ENCODE data around the gene RBM23. TPM values are rescaled to one million over a fixed set of nuclear protein-coding genes. Genes with fewer than 3 reads are reported as not detected.

RBM23 gene
- total and polyA plus RNA-seq, 9 of the 15 experiments (the other 6 are each of a cell fraction or from before 2014, with no cell fraction given) = 46.0 to 102 (median 58.5) TPM

- TF ChIP-seq ZBTB43 (CRISPR knock-in tag; IDR thresholded peaks at IDR 0.05) (peak; percentile 25; the same call in 1 of the 2 replicates), E2F6 (IDR thresholded peaks at IDR 0.05; ENCODE audit: borderline replicate concordance in 1 of 2, extremely low read depth in 1 of 2, insufficient read depth in 1 of 2, insufficient read length in 1 of 2, low read depth in 1 of 2, low read length in 1 of 2, poor library complexity in 1 of 2, severe bottlenecking in 1 of 2) (peak in 1 of 2 experiments; percentile 52), ZNF175 (CRISPR knock-in tag; IDR thresholded peaks at IDR 0.05; ENCODE audit: low read depth) (0 out of 2 replicates have a peak, but pooled peaks have one; percentile 30), MEF2A (IDR thresholded peaks at IDR 0.05; ENCODE audit: control insufficient read depth, low read depth, low read length) (no peak), NCOA2 (IDR thresholded peaks at IDR 0.05; ENCODE audit: partially characterized antibody in 2 of 2) (peak in 1 of 2 experiments; percentile 73), NFIX (CRISPR knock-in tag; IDR thresholded peaks at IDR 0.05; ENCODE audit: low read depth) (no peak), MXI1 (IDR thresholded peaks at IDR 0.05; ENCODE audit: low read depth, low read length) (peak; percentile 90), ZNF764 (CRISPR knock-in tag; IDR thresholded peaks at IDR 0.05; ENCODE audit: low read depth) (peak; percentile 71; the same call in 1 of the 2 replicates), POLR2A (conservative IDR thresholded peaks at IDR 0.05) (peak; percentile 99), MYBL2 (IDR thresholded peaks at IDR 0.05; ENCODE audit: low read depth) (no peak), MYBL2 (CRISPR knock-in tag; IDR thresholded peaks at IDR 0.05; ENCODE audit: borderline replicate concordance) (no peak), CREB1 (IDR thresholded peaks at IDR 0.05) (peak; percentile 67; the same call in 1 of the 2 replicates), CREB1 (CRISPR knock-in tag; IDR thresholded peaks at IDR 0.05) (peak; percentile 79), STAG1 (CRISPR knock-in tag; IDR thresholded peaks at IDR 0.05; ENCODE audit: borderline replicate concordance) (no peak), DMBX1 (CRISPR knock-in tag; IDR thresholded peaks at IDR 0.05; ENCODE audit: borderline replicate concordance) (no peak), NCOA4 (IDR thresholded peaks at IDR 0.05; ENCODE audit: partially characterized antibody) (peak; percentile 47), PCBP1 (IDR thresholded peaks at IDR 0.05; ENCODE audit: low read depth, low read length, poor library complexity, severe bottlenecking) (peak; percentile 46), BMI1 (IDR thresholded peaks at IDR 0.05; ENCODE audit: low read length) (peak; percentile 95), DDX20 (tag; IDR thresholded peaks at IDR 0.05; ENCODE audit: low read depth) (no peak), HNRNPLL (IDR thresholded peaks at IDR 0.05; ENCODE audit: low read depth, low read length, poor library complexity, severe bottlenecking) (peak; percentile 36), CREM (IDR thresholded peaks at IDR 0.05; ENCODE audit: low read depth) (peak; percentile 90), ELF4 (CRISPR knock-in tag; IDR thresholded peaks at IDR 0.05) (peak; percentile 61; the same call in 1 of the 2 replicates), NELFE (IDR thresholded peaks at IDR 0.05; ENCODE audit: insufficient read depth, insufficient read length) (no peak), POLR2AphosphoS2 (IDR thresholded peaks at IDR 0.05; ENCODE audit: low read length) (peak; percentile 60; the same call in 1 of the 2 replicates), ATF2 (CRISPR knock-in tag; IDR thresholded peaks at IDR 0.05) (no peak)
Measured at GRCh38 chr14:22929104-22929960, 10.4 kb upstream of the RBM23 start, which contains the start of gene PRMT5 (continued).

All from K562 (cell line).